ENCODE results near the gene SNX3. TPM values are rescaled to one million over a fixed set of nuclear protein-coding genes. Genes with fewer than 3 reads are reported as not detected.
A peak's percentile ranks its signal among the peaks of the same experiment; 100 is the strongest.

The SNX3 gene
- total and polyA plus RNA-seq, 8 donors: 30.0 to 88.9 (median 55.4) TPM

DNA sequence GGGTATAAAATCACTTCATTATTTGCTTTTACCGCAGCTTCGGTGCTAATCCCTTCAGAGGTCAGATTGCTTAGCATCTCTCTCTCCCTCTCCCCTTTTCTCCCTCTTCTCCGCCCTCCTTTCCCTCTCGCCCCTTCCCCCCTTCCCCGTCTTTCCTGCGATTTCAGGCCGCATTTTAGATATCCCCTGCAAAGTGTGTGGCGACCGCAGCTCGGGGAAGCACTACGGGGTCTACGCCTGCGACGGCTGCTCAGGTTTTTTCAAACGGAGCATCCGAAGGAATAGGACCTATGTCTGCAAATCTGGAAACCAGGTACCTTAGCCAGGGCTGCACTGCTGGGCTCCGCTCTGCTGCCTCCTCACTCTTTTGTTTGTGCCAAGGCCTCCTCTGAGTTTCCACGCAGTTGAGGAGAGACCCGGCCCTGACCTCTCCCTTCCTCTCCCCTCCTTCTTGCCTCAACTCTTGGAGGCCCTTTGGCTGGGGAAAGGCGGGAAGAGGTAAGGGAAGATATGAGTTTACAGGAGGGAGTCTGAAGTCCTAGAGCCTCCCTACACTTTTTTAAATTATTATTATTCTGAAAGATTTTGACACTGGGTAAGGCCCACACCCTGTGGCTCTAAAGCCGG lies 89.4 kb downstream of the SNX3 start:
- Histone ChIP-seq H3K27me3 (peaks cover 0 to 38% (median 11%) of the 10 kb centered on the region in 4 donors), H3K4me1 (peaks cover 0 to 5% (median 0%) of the 10 kb centered on the region in 3 donors), H3K36me3 (no peaks in the 10 kb centered on the region), H3K27ac (no peak overlapping the region), H3K4me3 (no peak overlapping the region), H3K9me3 (no peaks in the 10 kb centered on the region)
- DNase-seq (no peak), ATAC-seq (no peak), FAIRE-seq (no peak)
- TF ChIP-seq, protein P1, sequence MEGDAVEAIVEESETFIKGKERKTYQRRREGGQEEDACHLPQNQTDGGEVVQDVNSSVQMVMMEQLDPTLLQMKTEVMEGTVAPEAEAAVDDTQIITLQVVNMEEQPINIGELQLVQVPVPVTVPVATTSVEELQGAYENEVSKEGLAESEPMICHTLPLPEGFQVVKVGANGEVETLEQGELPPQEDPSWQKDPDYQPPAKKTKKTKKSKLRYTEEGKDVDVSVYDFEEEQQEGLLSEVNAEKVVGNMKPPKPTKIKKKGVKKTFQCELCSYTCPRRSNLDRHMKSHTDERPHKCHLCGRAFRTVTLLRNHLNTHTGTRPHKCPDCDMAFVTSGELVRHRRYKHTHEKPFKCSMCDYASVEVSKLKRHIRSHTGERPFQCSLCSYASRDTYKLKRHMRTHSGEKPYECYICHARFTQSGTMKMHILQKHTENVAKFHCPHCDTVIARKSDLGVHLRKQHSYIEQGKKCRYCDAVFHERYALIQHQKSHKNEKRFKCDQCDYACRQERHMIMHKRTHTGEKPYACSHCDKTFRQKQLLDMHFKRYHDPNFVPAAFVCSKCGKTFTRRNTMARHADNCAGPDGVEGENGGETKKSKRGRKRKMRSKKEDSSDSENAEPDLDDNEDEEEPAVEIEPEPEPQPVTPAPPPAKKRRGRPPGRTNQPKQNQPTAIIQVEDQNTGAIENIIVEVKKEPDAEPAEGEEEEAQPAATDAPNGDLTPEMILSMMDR (IDR thresholded peaks at IDR 0.05): no peak
- intact Hi-C loops (cut with DNase I): no loop called here
- WGBS, 2 donors: 60 to 66% methylated on average over 21 of the region's 21 CpGs

DNA sequence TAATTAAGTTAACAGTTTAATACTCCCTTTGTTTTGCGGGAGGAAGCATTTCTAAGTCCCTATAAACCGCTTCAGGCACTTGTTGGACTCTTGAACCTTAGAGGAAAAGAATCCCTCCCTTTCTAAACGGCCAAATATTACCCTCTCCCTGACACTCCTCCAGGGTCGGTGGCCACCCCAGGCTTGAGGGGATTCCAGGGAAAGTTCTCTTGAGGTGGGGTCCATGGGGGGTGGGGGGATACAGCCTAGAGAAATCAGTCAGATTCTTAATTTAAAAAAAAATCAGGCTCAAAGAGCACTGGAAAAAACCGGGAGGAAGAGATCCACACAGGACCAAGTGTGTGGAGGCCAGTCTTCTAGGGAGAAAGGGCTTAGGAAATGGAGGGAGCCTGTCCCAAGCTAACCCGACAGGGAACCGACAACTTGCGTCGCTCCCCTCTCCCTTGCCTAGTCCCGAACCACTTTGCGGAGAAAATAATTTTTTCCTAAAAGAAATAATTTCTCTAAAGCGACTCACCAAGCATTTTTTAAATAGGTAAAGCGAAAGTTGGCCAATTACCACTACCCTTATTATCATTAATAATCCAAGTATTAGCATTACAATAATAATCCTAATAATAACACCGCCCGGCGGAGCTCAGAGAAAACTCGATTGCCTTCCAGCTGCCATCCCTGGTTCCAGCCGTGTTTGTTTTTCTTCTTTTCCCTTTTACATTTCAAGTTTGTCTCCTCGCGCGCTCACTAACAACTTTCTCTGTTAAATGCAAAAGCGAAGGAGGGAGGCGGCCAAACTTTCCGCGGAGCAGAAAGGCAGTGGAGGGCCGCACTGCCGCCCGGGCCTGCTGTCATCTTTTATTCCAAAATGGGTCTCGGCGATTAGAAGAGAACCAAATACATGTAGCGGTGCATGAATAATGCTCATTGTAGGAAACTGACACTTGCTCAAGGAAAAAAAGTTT lies 90.2 kb downstream of the SNX3 start:
- TF ChIP-seq, protein P1 (IDR thresholded peaks at IDR 0.05): no peak
- DNase-seq (no peak), FAIRE-seq (no peak), ATAC-seq (no peak)
- Histone ChIP-seq H3K9me3 (no peaks in the 10 kb centered on the region), H3K27ac (no peak overlapping the region), H3K36me3 (no peaks in the 10 kb centered on the region), H3K4me3 (no peak overlapping the region), H3K27me3 (peaks cover 0 to 46% (median 12%) of the 10 kb centered on the region in 4 donors), H3K4me1 (peaks cover 0 to 5% (median 4%) of the 10 kb centered on the region in 3 donors)
- intact Hi-C loops (cut with DNase I): no loop called here
- 54 to 56% methylated on average over 31 of the region's 31 CpGs for WGBS, 2 donors

DNA sequence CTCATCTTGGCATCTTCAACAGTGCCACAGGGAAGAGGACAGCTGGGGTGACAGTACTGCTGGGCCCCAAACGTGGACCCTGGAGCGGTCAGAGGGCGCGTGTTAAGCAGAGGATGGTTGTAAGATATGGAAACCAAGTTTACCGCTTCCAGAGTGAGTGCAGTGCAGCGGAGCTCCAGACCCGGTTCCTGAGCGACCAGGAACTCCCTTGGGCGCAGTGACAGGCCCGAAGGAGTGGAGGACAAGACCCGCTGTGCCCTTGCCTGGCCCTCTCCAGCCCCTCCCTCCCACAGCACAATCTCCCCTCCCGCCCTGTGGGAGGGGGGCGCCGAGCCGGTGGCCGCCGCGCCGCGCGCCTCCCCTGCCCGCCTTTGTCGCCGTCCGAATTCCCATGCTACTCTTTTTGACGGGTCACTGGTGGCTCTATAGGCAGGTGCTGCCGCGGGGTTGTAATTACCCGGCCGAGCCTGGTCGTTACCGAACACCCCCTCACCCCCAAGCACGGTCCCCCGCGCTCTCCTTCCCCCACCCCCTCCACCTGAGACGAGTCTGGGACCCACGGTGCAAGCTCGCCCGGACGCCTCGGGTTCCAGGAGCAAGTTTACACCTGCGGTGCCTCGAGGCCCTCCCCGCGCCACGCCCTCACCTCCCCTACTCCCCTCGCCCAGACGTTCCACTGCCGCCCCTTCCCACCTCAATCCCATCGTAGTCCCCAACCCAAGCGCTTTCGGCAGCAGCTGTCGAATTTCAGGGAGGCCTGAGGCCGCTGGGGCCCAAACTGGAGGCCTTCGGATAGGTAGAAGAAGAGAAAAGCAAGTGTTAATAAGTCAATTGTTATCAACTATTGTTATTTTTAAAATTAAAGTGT lies 91.1 kb downstream of the SNX3 start:
- intact Hi-C loops (cut with DNase I): no loop called here
- TF ChIP-seq, protein P1 (IDR thresholded peaks at IDR 0.05): no peak
- ATAC-seq (peak in 1 of 4 donors; percentile 24), FAIRE-seq (no peak), DNase-seq (no peak)
- H3K4me1 ChIP-seq: peaks cover 0 to 12% (median 7%) of the 10 kb centered on the region in 3 donors
- H3K27ac ChIP-seq: no peak overlapping the region
- H3K9me3 ChIP-seq: no peaks in the 10 kb centered on the region
- WGBS, 2 donors: 30 to 33% methylated on average over 48 to 55 of the region's 55 CpGs
- H3K27me3 ChIP-seq: peaks cover 4 to 56% (median 15%) of the 10 kb centered on the region in 4 donors
- no peak overlapping the region for H3K4me3 ChIP-seq
- no peaks in the 10 kb centered on the region for H3K36me3 ChIP-seq

DNA sequence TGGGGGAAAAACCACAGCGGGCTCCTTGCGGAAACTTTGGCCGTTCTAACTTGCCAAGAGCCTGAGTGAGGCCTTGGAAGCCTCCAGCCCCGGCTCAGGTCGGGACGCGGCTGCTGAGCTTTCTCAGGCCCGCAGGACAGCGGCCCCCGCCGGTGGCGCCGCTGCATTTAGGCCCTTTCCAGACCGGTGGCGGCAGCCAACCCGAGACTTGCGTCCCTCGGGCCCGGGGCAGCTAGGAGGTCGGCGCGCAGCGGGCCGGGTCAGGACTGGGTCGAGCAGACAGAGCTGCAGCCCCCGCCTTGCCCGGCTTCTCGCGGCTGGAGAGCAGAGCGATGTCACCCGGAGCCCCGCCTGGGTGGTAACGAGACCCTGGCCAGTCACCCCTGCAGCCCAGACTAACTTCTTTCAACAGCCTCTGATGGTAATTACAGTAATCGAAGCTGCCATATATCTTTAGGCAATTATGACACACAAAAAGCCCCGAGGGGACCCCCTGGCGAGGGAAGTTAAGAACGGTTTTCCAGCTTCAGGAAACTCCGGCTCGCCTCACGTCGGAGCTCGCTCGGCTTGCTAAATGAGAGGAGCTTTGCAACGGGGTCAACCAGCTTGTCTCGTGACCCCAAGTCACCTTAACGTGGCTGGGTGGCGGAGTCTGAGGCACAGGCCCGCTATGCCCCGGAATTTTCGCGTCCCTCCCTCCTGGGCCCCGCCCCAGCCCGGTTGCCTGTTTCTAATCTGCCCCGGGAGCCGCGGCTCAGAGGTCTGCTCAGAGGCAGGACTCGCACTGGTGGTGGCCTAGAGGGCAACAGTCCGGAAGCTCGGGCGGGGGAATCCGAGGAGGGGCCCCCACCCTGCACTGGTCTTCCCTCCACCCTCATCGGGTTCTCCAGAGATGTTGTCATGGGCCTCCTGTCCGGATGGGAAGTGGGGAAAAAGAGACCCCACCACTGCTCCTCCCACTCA lies 92.1 kb downstream of the SNX3 start:
- TF ChIP-seq, protein P1 (IDR thresholded peaks at IDR 0.05): no peak
- Histone ChIP-seq H3K27me3 (peaks cover 4 to 65% (median 19%) of the 10 kb centered on the region in 4 donors), H3K4me3 (peak overlapping the region in 1 of 4 donors; percentile 26), H3K9me3 (no peaks in the 10 kb centered on the region), H3K4me1 (peaks cover 0 to 14% (median 10%) of the 10 kb centered on the region in 3 donors), H3K27ac (no peak overlapping the region), H3K36me3 (no peaks in the 10 kb centered on the region)
- ATAC-seq: peak; percentile 60 to 83 (median 68)
- intact Hi-C loops (cut with DNase I): no loop called here
- no peak for FAIRE-seq
- WGBS, 2 donors: 15 to 16% methylated on average over 60 to 63 of the region's 63 CpGs
- peak in 3 of 6 donors; percentile 39 to 76 (median 73) for DNase-seq

Data from pancreas (tissue), 10 donors.